Lower lobe of right lung (tissue), 2 donors: Measurements from ENCODE around the gene CHIC2. TPM values are rescaled to one million over a fixed set of nuclear protein-coding genes. Genes with fewer than 3 reads are reported as not detected.

Source experiments
- ATAC-seq, 2 donors: fragments of 200-7000 bp; cut with Tn5 transposase; one replicate each; pipeline ENCODE4 v1.9.1; 2020 to 2022; ENCODE audit warnings: mild to moderate bottlenecking in 2 of 2, moderate library complexity in 2 of 2
- DNase-seq: peaks from one replicate; pipeline ENCODE4 v3.0.0-alpha.2; 2020
- H3K27ac ChIP-seq: fragments of 200-600 bp; one replicate; pipeline ENCODE4 v1.8.0; 2022
- H3K27me3 ChIP-seq: fragments of 200-600 bp; one replicate; pipeline ENCODE4 v1.8.0; 2022; ENCODE audit warnings: low read depth
- H3K36me3 ChIP-seq: fragments of 200-600 bp; one replicate; pipeline ENCODE4 v1.8.0; 2022; ENCODE audit warnings: mild to moderate bottlenecking
- H3K4me1 ChIP-seq: fragments of 200-600 bp; one replicate; pipeline ENCODE4 v1.8.0; 2022
- H3K4me3 ChIP-seq: fragments of 200-600 bp; one replicate; pipeline ENCODE4 v1.8.0; 2022; ENCODE audit warnings: mild to moderate bottlenecking
- H3K9me3 ChIP-seq: fragments of 200-600 bp; one replicate; pipeline ENCODE4 v1.8.0; 2022
- intact Hi-C: fragments of 100-400 bp; cut with DNase I; formaldehyde crosslinking; loops from one replicate; pipeline ENCODE4 v1.11.0; 2022
- total RNA-seq: library from RNA; stranded (reverse); fragmentation: NEBNext Ultra II Directional; extraction: Animal tissue kit (Norgen Biotek cat#: 25700); gene quantifications from one replicate; pipeline ENCODE4 v1.2.1, GENCODE V29; 2021
- TF ChIP-seq, protein P1 (sequence below): fragments of 200-600 bp; IDR thresholded peaks from one replicate; pipeline ENCODE4 v1.8.0; 2022; ENCODE audit warnings: antibody characterized with exemption, mild to moderate bottlenecking
- donor health status: DM: no; HTN: yes; CAD: no; lungs with severe emphysema.

CHIC2 gene
- total RNA-seq, 1 donor from 2014 or later = 30.1 TPM

GRCh38 chr4:54082168-54082567 is 17.8 kb upstream of the CHIC2 start:
- Histone ChIP-seq H3K9me3 (no peaks in the 10 kb centered on the region), H3K27me3 (no peaks in the 10 kb centered on the region), H3K27ac (no peak overlapping the region), H3K36me3 (no peaks in the 10 kb centered on the region), H3K4me1 (peaks cover 5% of the 10 kb centered on the region), H3K4me3 (no peak overlapping the region)
- ATAC-seq = peak; percentile 30 to 72
- no peak for DNase-seq
- intact Hi-C loops = no loop called here
- TF ChIP-seq, protein P1, sequence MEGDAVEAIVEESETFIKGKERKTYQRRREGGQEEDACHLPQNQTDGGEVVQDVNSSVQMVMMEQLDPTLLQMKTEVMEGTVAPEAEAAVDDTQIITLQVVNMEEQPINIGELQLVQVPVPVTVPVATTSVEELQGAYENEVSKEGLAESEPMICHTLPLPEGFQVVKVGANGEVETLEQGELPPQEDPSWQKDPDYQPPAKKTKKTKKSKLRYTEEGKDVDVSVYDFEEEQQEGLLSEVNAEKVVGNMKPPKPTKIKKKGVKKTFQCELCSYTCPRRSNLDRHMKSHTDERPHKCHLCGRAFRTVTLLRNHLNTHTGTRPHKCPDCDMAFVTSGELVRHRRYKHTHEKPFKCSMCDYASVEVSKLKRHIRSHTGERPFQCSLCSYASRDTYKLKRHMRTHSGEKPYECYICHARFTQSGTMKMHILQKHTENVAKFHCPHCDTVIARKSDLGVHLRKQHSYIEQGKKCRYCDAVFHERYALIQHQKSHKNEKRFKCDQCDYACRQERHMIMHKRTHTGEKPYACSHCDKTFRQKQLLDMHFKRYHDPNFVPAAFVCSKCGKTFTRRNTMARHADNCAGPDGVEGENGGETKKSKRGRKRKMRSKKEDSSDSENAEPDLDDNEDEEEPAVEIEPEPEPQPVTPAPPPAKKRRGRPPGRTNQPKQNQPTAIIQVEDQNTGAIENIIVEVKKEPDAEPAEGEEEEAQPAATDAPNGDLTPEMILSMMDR = no peak

- H3K4me3 ChIP-seq = no peak overlapping the region
- H3K4me1 ChIP-seq = peaks cover 5% of the 10 kb centered on the region
- DNase-seq = no peak
- no peak for ATAC-seq
- H3K9me3 ChIP-seq = no peaks in the 10 kb centered on the region
- TF ChIP-seq, protein P1 = no peak
- no peaks in the 10 kb centered on the region for H3K27me3 ChIP-seq
- intact Hi-C loops = no loop called here
- no peak overlapping the region for H3K27ac ChIP-seq
- H3K36me3 ChIP-seq = no peaks in the 10 kb centered on the region
These were observed 13.4 kb upstream of the CHIC2 start for GRCh38 chr4:54077812-54078211.

DNA sequence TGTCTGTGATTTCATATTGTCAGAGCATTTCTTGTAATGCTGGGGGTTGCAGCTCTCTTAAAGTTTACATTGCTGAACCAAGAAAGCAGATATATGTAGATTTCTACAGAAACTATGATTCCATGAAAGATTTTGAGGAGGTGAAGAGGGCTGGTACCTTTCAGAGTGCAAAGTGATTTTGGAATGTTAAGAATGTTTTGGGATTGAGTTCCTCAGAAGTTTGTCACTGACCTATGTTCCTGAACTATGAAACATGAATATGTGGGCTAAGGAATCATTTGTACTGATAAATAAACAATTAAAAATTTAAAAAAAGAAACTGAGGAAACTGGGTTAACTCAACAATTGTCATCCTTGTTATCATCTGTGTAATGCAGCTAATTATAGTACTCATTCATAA is 12.3 kb upstream of the CHIC2 start:
- no peak overlapping the region for H3K4me3 ChIP-seq
- TF ChIP-seq, protein P1 = no peak
- no peak overlapping the region for H3K27ac ChIP-seq
- intact Hi-C loops = no loop called here
- ATAC-seq = no peak
- H3K36me3 ChIP-seq = no peaks in the 10 kb centered on the region
- no peaks in the 10 kb centered on the region for H3K27me3 ChIP-seq
- DNase-seq = no peak
- peaks cover under 1% of the 10 kb centered on the region for H3K4me1 ChIP-seq
- H3K9me3 ChIP-seq = no peaks in the 10 kb centered on the region

DNA sequence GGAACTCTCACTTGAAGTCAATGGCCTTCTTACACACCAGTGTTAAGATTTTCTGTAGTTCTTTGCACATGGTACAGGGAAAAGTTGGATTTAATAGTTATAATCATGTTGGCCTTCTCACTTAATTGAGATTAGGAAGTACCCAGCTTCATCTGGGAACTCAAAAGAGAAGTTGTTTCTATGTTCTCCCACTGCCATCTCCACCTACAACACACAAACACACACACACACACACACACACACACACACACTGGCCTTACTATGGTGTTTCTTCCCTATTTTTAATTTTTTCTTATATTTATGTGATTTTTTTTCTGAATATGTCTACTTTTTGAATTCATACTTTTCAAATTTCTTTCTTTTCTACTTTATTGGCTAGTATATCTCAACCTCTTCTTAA is 10.0 kb upstream of the CHIC2 start:
- intact Hi-C loops = no loop called here

DNA sequence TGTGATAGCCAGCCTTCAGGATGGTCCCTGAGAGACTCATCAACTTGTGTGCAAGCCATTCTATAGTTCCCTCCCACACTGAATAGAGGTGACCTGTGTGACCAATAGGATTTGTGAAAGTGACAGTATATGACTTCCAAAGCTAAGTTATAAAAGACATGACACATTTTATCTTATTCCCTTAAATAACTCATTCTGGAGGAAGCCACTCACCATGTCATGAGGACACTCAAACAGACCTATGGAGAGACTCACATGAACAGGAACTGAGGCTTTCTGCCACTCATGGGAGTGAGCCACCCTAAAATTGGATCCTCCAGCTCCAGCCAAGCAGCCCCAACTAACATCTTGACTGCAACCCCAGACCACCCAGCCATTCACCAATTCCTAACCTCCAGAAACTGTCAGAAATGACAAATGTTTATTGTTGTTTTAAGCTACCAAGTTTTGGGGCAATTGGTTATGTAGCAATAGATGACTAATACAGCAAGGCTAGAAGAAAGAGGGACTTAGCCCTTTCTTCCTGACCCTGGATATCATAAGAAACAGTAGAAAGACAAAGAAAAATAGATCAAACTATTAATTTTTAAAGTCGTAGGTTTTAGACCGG is 9.0 kb upstream of the CHIC2 start:
- H3K9me3 ChIP-seq = no peaks in the 10 kb centered on the region
- intact Hi-C loops = no loop called here

More for the DNA sequence above, 10.0 kb upstream of the CHIC2 start:
- Histone ChIP-seq H3K27me3 (no peaks in the 10 kb centered on the region), H3K4me3 (no peak overlapping the region), H3K4me1 (no peaks in the 10 kb centered on the region), H3K9me3 (no peaks in the 10 kb centered on the region), H3K36me3 (no peaks in the 10 kb centered on the region), H3K27ac (no peak overlapping the region)
- ATAC-seq (no peak), DNase-seq (no peak)
- TF ChIP-seq, protein P1 = no peak

More for the DNA sequence above, 9.0 kb upstream of the CHIC2 start:
- H3K4me1 ChIP-seq = no peaks in the 10 kb centered on the region
- H3K27me3 ChIP-seq = no peaks in the 10 kb centered on the region
- no peak overlapping the region for H3K4me3 ChIP-seq
- TF ChIP-seq, protein P1 = no peak
- no peak for ATAC-seq
- DNase-seq = no peak
- H3K36me3 ChIP-seq = no peaks in the 10 kb centered on the region
- H3K27ac ChIP-seq = no peak overlapping the region
